Liver (tissue), 9 donors: ENCODE results near the gene RAD51. TPM values are rescaled to one million over a fixed set of nuclear protein-coding genes. Genes with fewer than 3 reads are reported as not detected.
A peak's percentile ranks its signal among the peaks of the same experiment; 100 is the strongest.

ENCODE experiments used
- DNase-seq: peaks from one replicate; pipeline ENCODE4 v3.0.0-alpha.2; 2017; ENCODE audit warnings: low spot score
- H3K27ac ChIP-seq, 2 donors: one replicate each; pipeline ENCODE4 v1.7.0; 2013; ENCODE audit warnings: inconsistent platforms in 2 of 2, low read length in 2 of 2, control low read depth in 1 of 2, low read depth in 1 of 2, mild to moderate bottlenecking in 1 of 2
- H3K27me3 ChIP-seq, 4 donors: one replicate each; pipeline versions ENCODE4 v1.6.1 to v1.7.0; 2013; ENCODE audit warnings: low read length in 3 of 4, inconsistent platforms in 1 of 4, mild to moderate bottlenecking in 1 of 4, moderate library complexity in 1 of 4; ENCODE audit not compliant: control insufficient read depth in 4 of 4, insufficient read depth in 4 of 4
- H3K36me3 ChIP-seq, 4 donors: one replicate each; pipeline versions ENCODE4 v1.6.1 to v1.7.0; 2013; ENCODE audit warnings: low read length in 3 of 4, mild to moderate bottlenecking in 3 of 4, low read depth in 1 of 4, moderate library complexity in 1 of 4; ENCODE audit not compliant: control insufficient read depth in 4 of 4, insufficient read depth in 3 of 4
- H3K4me1 ChIP-seq, 4 donors: one replicate each; pipeline versions ENCODE4 v1.6.1 to v1.7.0; 2013; ENCODE audit warnings: low read length in 3 of 4, mild to moderate bottlenecking in 3 of 4, moderate library complexity in 1 of 4; ENCODE audit not compliant: control insufficient read depth in 4 of 4, insufficient read depth in 4 of 4
- H3K4me3 ChIP-seq, 3 donors: one replicate each; pipeline versions ENCODE4 v1.6.1 to v1.7.0; 2013; ENCODE audit warnings: low read length in 3 of 3, control low read depth in 1 of 3, low read depth in 1 of 3, mild to moderate bottlenecking in 1 of 3
- H3K9ac ChIP-seq, 2 donors: one replicate each; pipeline ENCODE4 v1.7.0; 2013; ENCODE audit warnings: low read length in 2 of 2, mild to moderate bottlenecking in 2 of 2, moderate library complexity in 2 of 2, control low read depth in 1 of 2, low read depth in 1 of 2
- H3K9me3 ChIP-seq, 4 donors: one replicate each; pipeline versions ENCODE4 v1.6.1 to v1.7.0; 2013; ENCODE audit warnings: low read length in 3 of 4; ENCODE audit not compliant: control insufficient read depth in 4 of 4
- EGR1 ChIP-seq, 2 donors: IDR thresholded peaks; 2 replicates each; pipeline ENCODE4 v1.6.1; 2016 to 2018; ENCODE audit warnings: antibody characterized with exemption in 2 of 2, low read depth in 2 of 2
- FOXA1 ChIP-seq: IDR thresholded peaks from 2 replicates; pipeline ENCODE4 v1.6.1; 2016; ENCODE audit warnings: antibody characterized with exemption
- FOXA2 ChIP-seq: IDR thresholded peaks from 2 replicates; pipeline ENCODE4 v1.6.1; 2016; ENCODE audit warnings: antibody characterized with exemption
- GABPA ChIP-seq, 2 donors: IDR thresholded peaks in 1 of 2; conservative IDR thresholded peaks in 1 of 2; 2 replicates each; pipeline ENCODE4 v1.6.1; 2016; ENCODE audit warnings: antibody characterized with exemption in 2 of 2, mild to moderate bottlenecking in 1 of 2, moderate library complexity in 1 of 2
- HNF4A ChIP-seq, 2 donors: conservative IDR thresholded peaks; 2 replicates each; pipeline ENCODE4 v1.6.1; 2016; ENCODE audit warnings: antibody characterized with exemption in 2 of 2, mild to moderate bottlenecking in 2 of 2
- HNF4G ChIP-seq: IDR thresholded peaks from 2 replicates; pipeline ENCODE4 v1.6.1; 2016; ENCODE audit warnings: antibody characterized with exemption
- JUND ChIP-seq, 2 donors: IDR thresholded peaks; 2 replicates each; pipeline ENCODE4 v1.6.1; 2016; ENCODE audit warnings: antibody characterized with exemption in 2 of 2
- NR2F2 ChIP-seq: IDR thresholded peaks from 2 replicates; pipeline ENCODE4 v1.6.1; 2016; ENCODE audit warnings: antibody characterized with exemption
- RAD21 ChIP-seq, 2 donors: IDR thresholded peaks; 2 replicates each; pipeline ENCODE4 v1.6.1; 2016; ENCODE audit warnings: antibody characterized with exemption in 2 of 2, mild to moderate bottlenecking in 2 of 2
- RXRA ChIP-seq, 2 donors: IDR thresholded peaks; 2 replicates each; pipeline ENCODE4 v1.6.1; 2017 to 2018; ENCODE audit warnings: antibody characterized with exemption in 2 of 2, mild to moderate bottlenecking in 1 of 2
- SP1 ChIP-seq: IDR thresholded peaks from 2 replicates; pipeline ENCODE4 v1.6.1; 2018; ENCODE audit warnings: antibody characterized with exemption, mild to moderate bottlenecking
- TAF1 ChIP-seq: conservative IDR thresholded peaks from 2 replicates; pipeline ENCODE4 v1.6.1; 2016; ENCODE audit warnings: antibody characterized with exemption, mild to moderate bottlenecking
- YY1 ChIP-seq: IDR thresholded peaks from 2 replicates; pipeline ENCODE4 v1.6.1; 2016; ENCODE audit warnings: antibody characterized with exemption, mild to moderate bottlenecking
- WGBS: extraction: QIAGEN DNeasy Blood & Tissue Kit; methylation state at CpG from one replicate; pipeline ENCODE4 v1.1.7; 2013; 5-methylcytosine and 5-hydroxymethylcytosine counted together
- polyA plus RNA-seq, 2 donors: library from polyadenylated mRNA; stranded (reverse) in 1 of 2; unstranded in 1 of 2; fragments of 200-250 nt in 1 of 2; fragments of >200 nt in 1 of 2; fragmentation: Nextera tagmentation in 1 of 2; extraction: Ambion mirVana in 1 of 2; gene quantifications; one replicate each; pipeline versions ENCODE4 v1.2.1 to v1.2.3, GENCODE V29; 2013 to 2015
- total RNA-seq, 2 donors: library from RNA; depleted of rRNA; stranded (reverse); fragments of >200 nt; gene quantifications; one replicate each; pipeline ENCODE4 v1.2.3, GENCODE V29; 2014
- TF ChIP-seq, protein P1 (sequence below): IDR thresholded peaks from 2 replicates; pipeline ENCODE4 v1.6.1; 2016; ENCODE audit warnings: antibody characterized with exemption
- TF ChIP-seq, protein P2 (sequence below): IDR thresholded peaks from 2 replicates; pipeline ENCODE4 v1.6.1; 2016; ENCODE audit warnings: antibody characterized with exemption, mild to moderate bottlenecking
- TF ChIP-seq, protein P3 (sequence below): IDR thresholded peaks from 2 replicates; pipeline ENCODE4 v1.6.1; 2016; ENCODE audit warnings: antibody characterized with exemption
- TF ChIP-seq, protein P4 (sequence below): IDR thresholded peaks from 2 replicates; pipeline ENCODE4 v1.6.1; 2016; ENCODE audit warnings: antibody characterized with exemption
- TF ChIP-seq, protein P5 (sequence below): fragments of 150-350 bp; IDR thresholded peaks from 2 replicates; pipeline ENCODE4 v1.5.1; 2017; ENCODE audit warnings: improper control_type of control experiment, low read depth, low read length; ENCODE audit not compliant: missing input control
- donor health status: healthy.
- donor health status: healthy.
- donor health status: healthy.
- donor health status: healthy.
- donor health status: healthy.

RAD51 gene
- total and polyA plus RNA-seq, 4 donors = 0.25 to 11.3 (median 0.69) TPM

DNA sequence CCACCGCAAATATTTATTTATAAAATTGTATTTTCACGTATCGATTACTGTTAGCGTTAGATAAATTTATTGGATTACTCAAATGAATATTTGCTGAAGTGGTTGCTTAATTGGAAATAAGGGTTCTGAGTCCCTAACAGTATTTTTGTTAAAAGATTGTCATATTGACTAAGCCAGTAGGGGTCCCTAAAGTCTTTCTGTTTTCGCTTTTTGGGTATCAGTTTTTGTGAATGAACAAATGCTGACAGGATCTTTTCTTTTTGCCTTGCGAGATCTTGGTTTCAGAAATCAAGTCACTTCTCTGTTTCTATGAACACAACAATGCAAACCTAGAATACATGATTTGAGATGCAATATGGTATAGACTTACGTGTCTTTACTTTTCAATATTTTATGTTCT is 7.1 kb downstream of the RAD51 start:
- 80% methylated on average over 7 of the region's 7 CpGs for WGBS
- Histone ChIP-seq H3K9me3 (no peaks in the 10 kb centered on the region), H3K4me1 (no peaks in the 10 kb centered on the region), H3K4me3 (no peak overlapping the region), H3K27ac (no peak overlapping the region), H3K9ac (no peak overlapping the region), H3K36me3 (no peaks in the 10 kb centered on the region), H3K27me3 (no peaks in the 10 kb centered on the region)
- no peak for DNase-seq
- TF ChIP-seq NR2F2 (no peak), TAF1 (no peak), YY1 (no peak), RAD21 (IDR thresholded peaks at IDR 0.05) (peak; percentile 65 to 68), SP1 (no peak), RXRA (IDR thresholded peaks at IDR 0.05) (no peak), HNF4G (no peak), GABPA (IDR thresholded peaks at IDR 0.05 in 1 of 2, conservative IDR thresholded peaks at IDR 0.05 in 1 of 2) (no peak), HNF4A (conservative IDR thresholded peaks at IDR 0.05) (no peak), FOXA2 (no peak)
- TF ChIP-seq, protein P1, sequence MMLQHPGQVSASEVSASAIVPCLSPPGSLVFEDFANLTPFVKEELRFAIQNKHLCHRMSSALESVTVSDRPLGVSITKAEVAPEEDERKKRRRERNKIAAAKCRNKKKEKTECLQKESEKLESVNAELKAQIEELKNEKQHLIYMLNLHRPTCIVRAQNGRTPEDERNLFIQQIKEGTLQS = no peak
- TF ChIP-seq, protein P2, sequence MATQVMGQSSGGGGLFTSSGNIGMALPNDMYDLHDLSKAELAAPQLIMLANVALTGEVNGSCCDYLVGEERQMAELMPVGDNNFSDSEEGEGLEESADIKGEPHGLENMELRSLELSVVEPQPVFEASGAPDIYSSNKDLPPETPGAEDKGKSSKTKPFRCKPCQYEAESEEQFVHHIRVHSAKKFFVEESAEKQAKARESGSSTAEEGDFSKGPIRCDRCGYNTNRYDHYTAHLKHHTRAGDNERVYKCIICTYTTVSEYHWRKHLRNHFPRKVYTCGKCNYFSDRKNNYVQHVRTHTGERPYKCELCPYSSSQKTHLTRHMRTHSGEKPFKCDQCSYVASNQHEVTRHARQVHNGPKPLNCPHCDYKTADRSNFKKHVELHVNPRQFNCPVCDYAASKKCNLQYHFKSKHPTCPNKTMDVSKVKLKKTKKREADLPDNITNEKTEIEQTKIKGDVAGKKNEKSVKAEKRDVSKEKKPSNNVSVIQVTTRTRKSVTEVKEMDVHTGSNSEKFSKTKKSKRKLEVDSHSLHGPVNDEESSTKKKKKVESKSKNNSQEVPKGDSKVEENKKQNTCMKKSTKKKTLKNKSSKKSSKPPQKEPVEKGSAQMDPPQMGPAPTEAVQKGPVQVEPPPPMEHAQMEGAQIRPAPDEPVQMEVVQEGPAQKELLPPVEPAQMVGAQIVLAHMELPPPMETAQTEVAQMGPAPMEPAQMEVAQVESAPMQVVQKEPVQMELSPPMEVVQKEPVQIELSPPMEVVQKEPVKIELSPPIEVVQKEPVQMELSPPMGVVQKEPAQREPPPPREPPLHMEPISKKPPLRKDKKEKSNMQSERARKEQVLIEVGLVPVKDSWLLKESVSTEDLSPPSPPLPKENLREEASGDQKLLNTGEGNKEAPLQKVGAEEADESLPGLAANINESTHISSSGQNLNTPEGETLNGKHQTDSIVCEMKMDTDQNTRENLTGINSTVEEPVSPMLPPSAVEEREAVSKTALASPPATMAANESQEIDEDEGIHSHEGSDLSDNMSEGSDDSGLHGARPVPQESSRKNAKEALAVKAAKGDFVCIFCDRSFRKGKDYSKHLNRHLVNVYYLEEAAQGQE = no peak
- TF ChIP-seq, protein P3, sequence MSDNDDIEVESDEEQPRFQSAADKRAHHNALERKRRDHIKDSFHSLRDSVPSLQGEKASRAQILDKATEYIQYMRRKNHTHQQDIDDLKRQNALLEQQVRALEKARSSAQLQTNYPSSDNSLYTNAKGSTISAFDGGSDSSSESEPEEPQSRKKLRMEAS = no peak
- TF ChIP-seq, protein P4, sequence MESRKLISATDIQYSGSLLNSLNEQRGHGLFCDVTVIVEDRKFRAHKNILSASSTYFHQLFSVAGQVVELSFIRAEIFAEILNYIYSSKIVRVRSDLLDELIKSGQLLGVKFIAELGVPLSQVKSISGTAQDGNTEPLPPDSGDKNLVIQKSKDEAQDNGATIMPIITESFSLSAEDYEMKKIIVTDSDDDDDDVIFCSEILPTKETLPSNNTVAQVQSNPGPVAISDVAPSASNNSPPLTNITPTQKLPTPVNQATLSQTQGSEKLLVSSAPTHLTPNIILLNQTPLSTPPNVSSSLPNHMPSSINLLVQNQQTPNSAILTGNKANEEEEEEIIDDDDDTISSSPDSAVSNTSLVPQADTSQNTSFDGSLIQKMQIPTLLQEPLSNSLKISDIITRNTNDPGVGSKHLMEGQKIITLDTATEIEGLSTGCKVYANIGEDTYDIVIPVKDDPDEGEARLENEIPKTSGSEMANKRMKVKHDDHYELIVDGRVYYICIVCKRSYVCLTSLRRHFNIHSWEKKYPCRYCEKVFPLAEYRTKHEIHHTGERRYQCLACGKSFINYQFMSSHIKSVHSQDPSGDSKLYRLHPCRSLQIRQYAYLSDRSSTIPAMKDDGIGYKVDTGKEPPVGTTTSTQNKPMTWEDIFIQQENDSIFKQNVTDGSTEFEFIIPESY = no peak
- TF ChIP-seq, protein P5, sequence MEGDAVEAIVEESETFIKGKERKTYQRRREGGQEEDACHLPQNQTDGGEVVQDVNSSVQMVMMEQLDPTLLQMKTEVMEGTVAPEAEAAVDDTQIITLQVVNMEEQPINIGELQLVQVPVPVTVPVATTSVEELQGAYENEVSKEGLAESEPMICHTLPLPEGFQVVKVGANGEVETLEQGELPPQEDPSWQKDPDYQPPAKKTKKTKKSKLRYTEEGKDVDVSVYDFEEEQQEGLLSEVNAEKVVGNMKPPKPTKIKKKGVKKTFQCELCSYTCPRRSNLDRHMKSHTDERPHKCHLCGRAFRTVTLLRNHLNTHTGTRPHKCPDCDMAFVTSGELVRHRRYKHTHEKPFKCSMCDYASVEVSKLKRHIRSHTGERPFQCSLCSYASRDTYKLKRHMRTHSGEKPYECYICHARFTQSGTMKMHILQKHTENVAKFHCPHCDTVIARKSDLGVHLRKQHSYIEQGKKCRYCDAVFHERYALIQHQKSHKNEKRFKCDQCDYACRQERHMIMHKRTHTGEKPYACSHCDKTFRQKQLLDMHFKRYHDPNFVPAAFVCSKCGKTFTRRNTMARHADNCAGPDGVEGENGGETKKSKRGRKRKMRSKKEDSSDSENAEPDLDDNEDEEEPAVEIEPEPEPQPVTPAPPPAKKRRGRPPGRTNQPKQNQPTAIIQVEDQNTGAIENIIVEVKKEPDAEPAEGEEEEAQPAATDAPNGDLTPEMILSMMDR = peak; percentile 29

DNA sequence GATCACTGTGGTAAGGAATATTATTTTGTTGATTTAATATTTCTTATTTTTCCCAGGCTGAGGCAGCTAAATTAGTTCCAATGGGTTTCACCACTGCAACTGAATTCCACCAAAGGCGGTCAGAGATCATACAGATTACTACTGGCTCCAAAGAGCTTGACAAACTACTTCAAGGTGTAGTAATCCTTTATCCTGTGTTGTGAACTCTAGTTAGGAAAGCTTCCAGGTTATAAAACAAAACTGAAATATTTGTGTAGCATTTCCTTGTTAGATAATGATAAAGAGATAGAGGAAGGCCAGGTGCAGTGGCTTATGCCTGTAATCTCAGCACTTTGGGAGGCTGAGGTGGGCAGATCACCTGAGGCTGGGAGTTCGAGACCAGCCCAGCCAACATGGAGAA is 11.1 kb downstream of the RAD51 start:
- H3K36me3 ChIP-seq = no peaks in the 10 kb centered on the region
- no peaks in the 10 kb centered on the region for H3K4me1 ChIP-seq
- no peak overlapping the region for H3K27ac ChIP-seq
- H3K27me3 ChIP-seq = no peaks in the 10 kb centered on the region
- no peak overlapping the region for H3K4me3 ChIP-seq
- no peaks in the 10 kb centered on the region for H3K9me3 ChIP-seq
- DNase-seq = no peak
- H3K9ac ChIP-seq = no peak overlapping the region
- WGBS = 93% methylated on average over 2 of the region's 2 CpGs
- no peak for TF ChIP-seq SP1
- TF ChIP-seq JUND (IDR thresholded peaks at IDR 0.05) = no peak
- no peak for TF ChIP-seq RAD21 (IDR thresholded peaks at IDR 0.05)
- TF ChIP-seq, protein P4 = no peak
- no peak for TF ChIP-seq HNF4G
- TF ChIP-seq RXRA (IDR thresholded peaks at IDR 0.05) = no peak
- TF ChIP-seq, protein P1 = no peak
- TF ChIP-seq, protein P5 = no peak
- TF ChIP-seq YY1 = no peak
- TF ChIP-seq HNF4A (conservative IDR thresholded peaks at IDR 0.05) = no peak
- no peak for TF ChIP-seq FOXA1
- TF ChIP-seq EGR1 (IDR thresholded peaks at IDR 0.05; ENCODE audit: low read depth in 2 of 2) = no peak
- no peak for TF ChIP-seq FOXA2
